Activated naive CD4-positive, alpha-beta T cell (primary cell): ENCODE data around the gene KRTAP9-2.
"Not testable (repeated sequence)": the region's sequence is repeated elsewhere in the genome, so short reads cannot be mapped to it uniquely, and the experiment has no call there.

ENCODE experiments used
- DNase-seq, 4 experiments: peaks; one replicate each; lab custom pipeline; 2025; lab: John Stamatoyannopoulos, UW

Gene KRTAP9-2, protein sequence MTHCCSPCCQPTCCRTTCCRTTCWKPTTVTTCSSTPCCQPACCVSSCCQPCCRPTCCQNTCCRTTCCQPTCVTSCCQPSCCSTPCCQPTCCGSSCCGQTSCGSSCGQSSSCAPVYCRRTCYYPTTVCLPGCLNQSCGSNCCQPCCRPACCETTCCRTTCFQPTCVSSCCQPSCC

DNA sequence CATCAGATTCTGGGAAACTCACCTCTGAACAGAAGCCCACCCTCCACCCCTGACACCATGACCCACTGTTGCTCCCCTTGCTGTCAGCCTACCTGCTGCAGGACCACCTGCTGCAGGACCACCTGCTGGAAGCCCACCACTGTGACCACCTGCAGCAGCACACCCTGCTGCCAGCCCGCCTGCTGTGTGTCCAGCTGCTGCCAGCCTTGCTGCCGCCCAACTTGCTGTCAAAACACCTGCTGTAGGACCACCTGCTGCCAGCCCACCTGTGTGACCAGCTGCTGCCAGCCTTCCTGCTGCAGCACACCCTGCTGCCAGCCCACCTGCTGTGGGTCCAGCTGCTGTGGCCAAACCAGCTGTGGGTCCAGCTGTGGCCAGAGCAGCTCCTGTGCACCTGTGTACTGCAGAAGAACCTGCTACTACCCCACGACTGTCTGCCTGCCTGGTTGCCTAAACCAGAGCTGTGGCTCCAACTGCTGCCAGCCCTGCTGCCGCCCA is at the start of gene KRTAP9-2:
KRTAP9-2 (plus strand) TSS at position 51 of the 498 bp plus-strand sequence; CDS start at position 58, 7 bp downstream.
- DNase-seq, result not testable (repeated sequence)

DNA sequence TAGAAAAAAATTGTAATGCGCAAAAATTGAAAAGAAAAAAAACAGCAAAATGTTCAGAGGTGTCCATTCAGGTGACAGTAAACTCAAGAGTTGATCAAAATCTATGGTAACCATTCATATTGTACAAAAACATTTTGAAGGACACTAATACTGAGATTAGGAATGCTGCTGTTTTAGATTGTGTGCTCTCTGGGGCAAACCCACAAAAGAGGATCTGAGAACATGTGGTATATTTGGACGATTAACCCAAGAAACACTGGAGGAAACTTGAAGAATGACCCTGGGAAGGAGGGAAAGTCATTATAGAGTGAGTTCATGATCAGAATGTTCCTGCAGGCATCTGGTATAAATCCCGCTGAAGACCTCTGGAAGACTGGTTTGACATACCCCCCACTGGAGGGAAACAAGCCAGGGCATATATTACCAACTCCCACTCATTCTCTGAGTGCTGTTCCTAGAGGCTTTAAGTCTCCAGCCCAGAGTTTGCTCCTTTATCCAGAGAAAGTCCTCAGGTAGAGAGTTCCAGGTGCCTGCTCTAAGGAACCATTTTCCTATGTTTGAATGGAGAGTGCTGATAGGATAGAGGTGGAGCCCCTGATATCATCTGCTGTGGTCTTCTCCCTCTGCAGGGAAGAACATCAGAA is 49.6 kb upstream of the KRTAP9-2 start:
- DNase-seq, result no peak

DNA sequence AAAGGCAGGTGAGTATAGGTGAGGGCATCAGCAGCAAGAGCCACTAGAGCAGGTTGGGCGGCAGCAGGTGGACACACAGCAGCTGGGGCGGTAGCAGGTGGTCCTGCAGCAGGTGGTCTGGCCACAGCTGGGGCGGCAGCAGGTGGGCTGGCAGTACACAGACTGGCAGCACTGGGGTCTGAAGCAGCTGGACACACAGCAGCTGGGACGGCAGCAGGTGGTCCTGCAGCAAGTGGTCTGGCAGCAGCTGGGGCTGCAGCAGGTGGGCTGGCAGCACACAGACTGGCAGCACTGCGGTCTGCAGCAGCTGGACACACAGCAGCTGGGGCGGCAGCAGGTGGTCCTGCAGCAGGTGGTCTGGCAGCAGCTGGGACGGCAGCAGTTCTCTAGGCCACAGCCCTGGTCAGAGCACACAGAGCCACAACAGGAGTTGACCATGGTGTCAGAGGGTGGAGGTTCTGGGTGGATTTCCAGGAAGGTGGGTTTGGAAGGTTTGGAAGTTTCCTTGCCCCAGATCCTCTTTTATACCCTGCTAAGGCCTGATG is 48.6 kb upstream of the KRTAP9-2 start, which contains the start of gene KRTAP4-2:
KRTAP4-2 (minus strand) TSS at position 495 of the 545 bp plus-strand sequence; CDS start at position 438, 57 bp downstream.
- no peak for DNase-seq

DNA sequence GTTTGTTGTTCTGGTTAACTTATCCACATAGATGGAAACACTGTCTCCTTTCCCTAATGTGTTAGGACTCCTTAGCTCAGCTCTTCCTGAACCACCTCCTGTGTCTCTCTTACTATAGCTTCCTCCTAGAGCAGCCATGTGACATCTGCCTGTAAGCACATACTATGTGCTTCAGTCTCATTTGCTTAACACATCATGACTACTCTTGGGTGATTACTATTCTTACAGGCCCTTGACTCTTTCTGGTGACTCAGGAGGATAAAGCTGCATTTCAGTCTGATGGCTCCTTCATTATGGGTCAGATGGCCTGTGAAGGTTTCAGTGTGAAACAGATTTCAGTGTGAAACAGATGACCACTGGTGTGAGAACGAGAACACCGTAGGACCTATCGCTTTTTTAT is 48.1 kb upstream of the KRTAP9-2 start:
- DNase-seq, result no peak

DNA sequence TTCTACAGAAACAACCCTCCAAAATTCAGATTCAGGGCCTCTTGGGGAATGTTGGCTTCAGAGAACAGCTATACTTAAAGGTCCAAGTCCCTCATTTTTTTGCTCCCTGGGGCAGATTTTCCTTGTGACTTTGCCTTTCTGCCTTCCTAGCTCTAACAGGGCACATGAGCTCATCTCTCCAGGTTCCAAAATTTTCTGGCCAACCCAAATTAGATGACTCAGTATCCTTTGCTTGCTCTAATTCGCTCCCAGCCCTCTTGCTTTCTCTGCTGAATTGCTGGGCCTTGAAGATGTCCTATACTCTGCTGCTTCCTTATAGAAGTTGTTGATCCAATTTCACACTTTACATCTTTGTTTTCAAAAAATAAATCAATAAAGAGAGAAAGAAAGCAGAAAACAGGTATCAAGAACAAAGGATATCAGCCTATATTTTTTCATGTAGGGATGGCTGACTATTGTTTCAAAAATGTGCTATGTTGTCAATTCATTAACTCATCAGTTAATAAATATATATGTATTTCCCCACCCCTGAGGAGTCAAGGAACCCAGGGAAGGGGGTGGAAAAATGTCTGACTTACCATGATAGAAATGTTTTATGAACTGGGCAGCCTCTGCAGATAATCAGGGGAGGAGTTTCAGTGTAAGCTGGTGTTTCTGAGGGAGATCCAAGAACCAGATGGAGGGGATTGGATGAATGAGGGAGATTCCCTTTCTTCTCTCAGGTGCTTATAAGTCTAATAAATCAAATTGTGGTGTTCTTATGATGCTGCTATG is 47.4 kb upstream of the KRTAP9-2 start:
- DNase-seq, result no peak

DNA sequence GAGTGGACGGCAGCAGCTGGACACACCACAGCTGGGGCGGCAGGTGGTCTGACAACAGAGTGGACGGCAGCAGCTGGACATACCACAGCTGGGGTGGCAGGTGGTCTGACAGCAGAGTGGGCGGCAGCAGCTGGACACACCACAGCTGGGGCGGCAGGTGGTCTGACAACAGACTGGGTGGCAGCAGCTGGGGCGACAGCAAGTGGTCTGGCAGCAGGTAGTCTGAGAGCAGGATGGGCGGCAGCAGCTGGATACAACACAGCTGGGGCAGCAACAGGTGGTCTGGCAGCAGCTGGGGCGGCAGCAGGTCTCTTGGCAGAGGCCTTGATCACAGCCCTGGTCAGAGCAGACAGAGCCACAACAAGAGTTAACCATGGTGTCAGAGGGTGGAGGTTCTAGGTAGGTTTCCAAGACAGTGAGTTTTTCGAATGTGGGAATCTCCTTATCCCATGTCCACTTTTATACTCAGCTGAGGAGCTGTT is 41.9 kb upstream of the KRTAP9-2 start, which contains the start of gene KRTAP4-1:
KRTAP4-1 (minus strand) TSS at position 432 of the 482 bp plus-strand sequence; CDS start at position 375, 57 bp downstream.
- no peak for DNase-seq

DNA sequence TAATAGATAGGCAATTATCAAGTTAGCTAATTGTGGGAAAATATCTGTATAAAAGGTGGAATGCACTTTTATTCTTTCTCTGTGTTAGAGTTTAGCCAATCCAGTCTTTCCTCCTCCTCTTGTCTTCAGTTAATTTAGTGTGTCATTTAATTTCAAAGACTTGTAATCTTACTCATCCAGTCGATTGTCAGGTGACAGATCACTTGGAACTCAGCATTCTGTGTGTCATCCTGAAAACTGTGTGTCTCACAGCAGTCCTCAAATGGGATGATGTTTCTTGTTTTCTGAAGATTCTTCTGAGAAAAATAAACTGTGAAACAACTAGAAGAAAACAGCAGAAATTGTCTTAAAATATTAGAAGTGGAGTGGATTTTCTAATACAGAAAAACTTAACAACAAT is 41.4 kb upstream of the KRTAP9-2 start:
- no peak for DNase-seq

DNA sequence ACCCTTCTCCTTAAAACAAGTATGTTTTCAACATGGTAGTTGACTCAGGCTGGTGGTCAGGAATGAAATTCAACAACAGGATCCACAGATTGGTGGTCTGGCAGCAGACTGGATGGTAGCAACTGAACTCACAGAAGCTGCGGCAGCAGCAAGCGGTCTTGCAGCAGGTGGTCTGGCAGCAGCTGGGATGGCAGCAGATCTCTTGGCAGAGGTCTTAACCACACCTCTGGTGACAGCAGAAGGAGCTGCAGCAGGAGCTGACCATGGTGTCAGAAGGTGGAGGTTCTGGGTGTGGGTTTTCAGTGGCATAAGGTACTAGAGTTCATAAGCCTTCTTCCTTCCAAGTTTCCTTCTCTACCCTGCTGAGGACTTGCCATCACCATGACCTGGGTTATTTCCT is 39.6 kb upstream of the KRTAP9-2 start:
- no peak for DNase-seq

DNA sequence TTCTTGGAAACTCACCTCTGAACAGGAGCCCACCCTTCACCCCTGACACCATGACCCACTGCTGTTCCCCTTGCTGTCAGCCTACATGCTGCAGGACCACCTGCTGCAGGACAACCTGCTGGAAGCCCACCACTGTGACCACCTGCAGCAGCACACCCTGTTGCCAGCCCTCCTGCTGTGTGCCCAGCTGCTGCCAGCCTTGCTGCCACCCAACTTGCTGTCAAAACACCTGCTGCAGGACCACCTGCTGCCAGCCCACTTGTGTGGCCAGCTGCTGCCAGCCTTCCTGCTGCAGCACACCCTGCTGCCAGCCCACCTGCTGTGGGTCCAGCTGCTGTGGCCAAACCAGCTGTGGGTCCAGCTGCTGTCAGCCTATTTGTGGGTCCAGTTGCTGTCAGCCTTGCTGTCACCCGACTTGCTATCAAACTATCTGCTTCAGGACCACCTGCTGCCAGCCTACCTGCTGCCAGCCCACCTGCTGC is 36.6 kb upstream of the KRTAP9-2 start, which contains the start of gene KRTAP9-1:
KRTAP9-1 (plus strand) TSS at position 51 of the 482 bp plus-strand sequence; CDS start at position 51, 0 bp downstream.
- not testable (repeated sequence) for DNase-seq

DNA sequence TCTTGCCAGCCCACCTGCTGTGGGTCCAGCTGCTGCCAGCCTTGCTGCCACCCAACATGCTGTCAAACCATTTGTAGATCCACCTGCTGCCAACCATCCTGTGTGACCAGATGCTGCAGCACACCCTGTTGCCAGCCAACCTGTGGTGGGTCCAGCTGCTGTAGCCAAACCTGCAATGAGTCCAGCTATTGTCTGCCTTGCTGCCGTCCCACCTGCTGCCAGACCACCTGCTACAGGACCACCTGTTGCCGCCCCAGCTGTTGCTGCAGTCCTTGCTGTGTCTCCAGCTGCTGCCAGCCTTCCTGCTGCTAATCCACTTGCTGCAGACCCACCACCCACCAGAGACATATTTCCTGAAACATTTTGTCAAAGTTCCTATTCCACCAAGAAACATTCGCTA is 36.1 kb upstream of the KRTAP9-2 start:
- no peak for DNase-seq

DNA sequence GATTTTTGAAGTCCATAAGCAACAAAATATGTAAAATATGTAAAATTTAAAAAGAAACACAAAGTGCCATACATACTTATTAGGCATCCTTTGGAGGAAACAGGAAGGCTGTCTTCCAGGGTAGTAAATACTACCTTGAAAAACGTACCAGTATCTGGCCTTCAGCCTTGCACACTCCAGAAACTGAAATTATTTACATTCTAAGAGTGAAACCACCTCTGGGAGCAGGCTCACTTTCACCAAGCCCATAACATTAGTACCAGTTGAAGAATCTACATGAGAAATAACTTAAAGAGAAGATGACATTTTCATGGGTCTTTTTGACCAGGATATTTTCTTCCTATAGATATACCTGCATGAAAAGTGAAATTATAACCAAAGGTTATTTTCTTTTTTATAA is 30.4 kb upstream of the KRTAP9-2 start:
- DNase-seq, result no peak

DNA sequence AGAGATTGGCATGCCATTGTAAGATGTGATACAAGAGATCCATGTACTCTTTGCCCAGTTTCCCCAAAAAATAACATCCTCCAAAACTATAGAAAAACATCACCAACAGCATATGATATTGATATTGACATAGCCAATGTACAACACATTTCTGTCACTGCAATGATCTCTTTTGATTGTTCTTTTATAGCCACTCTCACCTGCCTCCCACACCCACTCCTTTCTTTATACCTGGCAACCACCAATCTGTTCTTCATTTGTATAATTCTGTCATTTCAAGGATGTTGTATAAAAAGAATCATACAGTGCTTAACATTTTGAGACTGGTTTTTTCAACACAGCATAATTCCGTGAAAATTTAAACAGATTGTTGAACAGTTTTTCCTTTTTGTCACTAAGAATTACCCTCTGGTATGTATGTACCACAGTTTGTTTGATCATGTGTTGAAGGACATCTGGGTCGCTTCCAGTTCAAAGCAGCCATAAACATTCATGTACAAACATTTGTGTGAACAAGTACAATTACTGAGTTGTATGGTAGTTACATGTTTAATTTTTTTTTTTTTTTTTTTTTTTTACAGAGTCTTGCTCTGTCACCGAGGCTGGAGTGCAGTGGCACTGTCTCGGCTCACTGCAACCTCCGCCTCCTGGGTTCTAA is 26.9 kb upstream of the KRTAP9-2 start:
- no peak for DNase-seq

DNA sequence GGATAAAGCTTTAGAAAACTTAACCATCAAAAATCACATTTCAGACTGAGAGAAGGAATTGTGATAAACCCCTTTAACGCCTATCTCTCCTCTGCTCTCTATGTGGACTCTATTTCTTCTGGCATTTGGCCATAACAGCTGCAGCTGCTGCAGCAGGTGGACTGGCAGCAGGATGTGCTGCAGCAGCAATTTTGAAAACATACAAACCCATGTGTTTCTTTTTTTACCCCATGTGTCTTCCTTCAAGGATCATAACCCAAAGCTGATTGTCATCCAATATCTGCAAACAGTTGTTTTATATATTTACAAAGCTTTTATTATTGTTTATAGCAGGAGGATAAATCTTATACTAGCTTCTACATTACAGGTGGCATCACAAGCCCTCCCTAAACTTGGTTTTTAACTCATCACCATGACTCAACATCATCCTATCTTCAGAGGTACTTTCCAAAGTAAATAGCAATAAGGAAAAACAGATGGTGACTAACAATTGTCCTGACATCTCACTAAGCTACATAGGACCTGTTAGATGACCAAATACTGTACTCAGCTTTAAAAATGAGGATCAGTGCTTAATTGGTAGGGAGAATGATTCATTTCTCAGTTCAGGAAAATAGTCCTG is 14.5 kb upstream of the KRTAP9-2 start:
- no peak for DNase-seq

DNA sequence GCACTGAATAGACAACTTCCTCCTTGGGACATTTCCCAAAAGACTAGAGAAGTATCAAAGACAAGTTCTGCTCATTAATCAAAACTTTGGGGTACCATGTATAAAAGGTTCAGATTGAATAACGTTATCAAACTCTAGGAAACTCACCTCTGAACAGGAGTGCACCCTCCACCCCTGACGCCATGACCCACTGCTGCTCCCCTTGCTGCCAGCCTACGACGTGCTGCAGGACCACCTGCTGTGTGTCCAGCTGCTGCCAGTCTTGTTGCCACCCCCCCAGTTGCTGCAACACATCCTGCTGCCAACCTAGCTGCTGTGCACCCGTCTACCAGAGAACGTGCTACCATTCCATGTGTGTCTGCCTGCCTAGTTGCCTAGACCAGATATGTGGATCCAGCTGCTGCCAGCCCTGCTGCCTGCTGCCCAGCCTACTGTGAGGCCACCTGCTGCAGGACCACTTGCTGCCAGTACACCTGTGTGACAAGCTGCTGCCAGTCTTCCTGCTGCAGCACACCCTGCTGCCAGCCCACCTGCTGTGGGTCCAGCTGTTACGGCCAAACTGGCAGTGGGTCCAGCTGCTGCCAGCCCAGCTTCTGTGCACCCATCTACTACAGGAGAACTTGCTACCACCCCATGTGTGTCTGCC is 13.8 kb upstream of the KRTAP9-2 start:
- DNase-seq, result no peak

DNA sequence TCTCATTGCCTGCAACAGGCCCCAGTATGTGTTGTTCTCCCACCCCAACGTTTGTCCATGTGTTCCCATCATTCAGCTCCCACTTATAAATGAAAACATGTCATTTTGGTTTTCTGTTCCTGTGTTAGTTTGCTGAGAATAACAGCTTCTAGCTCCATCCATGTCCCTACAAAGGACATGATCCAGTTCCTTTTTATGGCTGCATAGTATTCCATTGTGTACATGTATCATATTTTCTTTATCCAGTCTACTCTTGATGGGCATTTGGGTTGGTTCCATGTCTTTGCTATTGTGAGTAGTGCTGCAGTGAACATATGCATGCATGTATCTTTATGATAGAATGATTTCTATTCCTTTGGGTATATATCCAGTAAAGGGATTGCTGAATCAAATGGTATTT is 10.8 kb upstream of the KRTAP9-2 start:
- DNase-seq, result no peak

DNA sequence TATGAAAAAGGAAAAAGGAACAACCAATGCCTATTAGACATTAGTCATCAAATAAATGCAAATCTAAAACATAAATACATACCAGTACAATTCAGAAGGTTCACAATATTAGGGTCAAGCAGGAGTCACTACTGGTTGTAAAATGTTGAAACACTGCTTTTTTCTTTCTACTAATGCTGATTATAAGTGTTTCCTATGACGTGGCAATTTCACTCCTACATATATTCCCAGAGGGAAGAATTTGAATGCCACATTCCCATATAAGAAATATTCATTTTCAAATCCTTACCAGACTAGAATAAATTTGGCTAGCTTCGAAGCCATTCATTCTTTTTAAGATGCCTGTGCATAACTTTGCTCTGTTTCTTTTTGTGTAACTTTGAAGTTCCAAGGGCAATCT is 2.6 kb upstream of the KRTAP9-2 start:
- DNase-seq, result no peak

DNA sequence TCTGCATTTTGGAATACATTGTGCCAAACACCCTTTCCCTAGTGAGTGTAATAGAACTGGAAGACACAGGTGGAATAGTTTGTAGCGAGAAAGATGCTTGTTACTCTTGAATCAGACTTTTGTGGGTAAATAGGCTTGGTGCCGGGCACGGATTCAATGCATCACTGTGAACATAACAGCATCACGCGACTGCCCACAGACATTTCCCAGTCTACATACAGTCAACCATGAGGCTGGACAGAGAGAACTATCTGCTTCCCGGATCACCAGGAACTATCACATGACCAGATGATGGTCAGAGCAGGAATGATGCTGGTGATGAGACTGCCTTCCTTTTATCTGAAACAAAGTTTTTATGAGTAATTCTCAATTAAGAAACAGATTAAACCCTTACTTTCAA is 397 bp upstream of the KRTAP9-2 start:
- DNase-seq, result no peak

DNA sequence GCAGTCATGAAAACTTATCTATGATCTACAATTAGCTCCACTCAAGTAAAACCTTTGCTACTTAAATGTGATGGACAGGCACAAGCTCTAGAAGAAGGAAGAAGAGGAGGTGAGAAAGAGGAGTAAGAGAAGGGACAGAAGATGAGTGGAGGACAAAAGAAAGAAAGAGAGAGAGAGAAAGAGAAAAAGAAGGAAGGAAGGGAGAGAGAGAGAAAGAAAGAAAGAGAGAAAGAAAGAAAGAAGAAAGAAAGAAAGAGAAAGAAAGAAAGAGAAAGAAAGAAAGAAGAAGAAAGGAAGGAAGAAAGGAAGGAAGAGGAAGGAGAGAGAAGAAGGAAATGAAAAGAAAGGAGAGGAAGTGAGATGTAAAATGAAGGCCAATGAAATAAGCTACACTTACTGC is 3.6 kb downstream of the KRTAP9-2 start:
- DNase-seq, result no peak

DNA sequence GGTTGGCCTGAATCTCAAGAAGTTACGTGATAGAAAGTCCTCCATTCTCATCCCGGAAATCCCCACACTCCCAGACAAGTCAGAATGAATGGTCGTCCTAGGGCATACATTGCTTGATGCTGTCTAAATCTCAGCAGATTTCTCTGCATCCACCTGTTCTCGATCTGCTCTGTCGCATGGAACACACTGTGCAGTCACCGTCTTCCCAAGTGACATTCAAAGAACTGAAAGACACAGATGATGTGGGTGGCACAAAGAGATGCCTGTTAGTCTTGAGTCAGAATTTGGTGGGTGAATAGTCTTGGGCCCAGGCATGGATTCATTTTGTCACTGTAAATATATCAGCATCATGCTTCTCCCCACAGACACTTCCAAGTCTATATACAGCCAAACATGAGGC is 5.3 kb downstream of the KRTAP9-2 start:
- DNase-seq, result no peak

DNA sequence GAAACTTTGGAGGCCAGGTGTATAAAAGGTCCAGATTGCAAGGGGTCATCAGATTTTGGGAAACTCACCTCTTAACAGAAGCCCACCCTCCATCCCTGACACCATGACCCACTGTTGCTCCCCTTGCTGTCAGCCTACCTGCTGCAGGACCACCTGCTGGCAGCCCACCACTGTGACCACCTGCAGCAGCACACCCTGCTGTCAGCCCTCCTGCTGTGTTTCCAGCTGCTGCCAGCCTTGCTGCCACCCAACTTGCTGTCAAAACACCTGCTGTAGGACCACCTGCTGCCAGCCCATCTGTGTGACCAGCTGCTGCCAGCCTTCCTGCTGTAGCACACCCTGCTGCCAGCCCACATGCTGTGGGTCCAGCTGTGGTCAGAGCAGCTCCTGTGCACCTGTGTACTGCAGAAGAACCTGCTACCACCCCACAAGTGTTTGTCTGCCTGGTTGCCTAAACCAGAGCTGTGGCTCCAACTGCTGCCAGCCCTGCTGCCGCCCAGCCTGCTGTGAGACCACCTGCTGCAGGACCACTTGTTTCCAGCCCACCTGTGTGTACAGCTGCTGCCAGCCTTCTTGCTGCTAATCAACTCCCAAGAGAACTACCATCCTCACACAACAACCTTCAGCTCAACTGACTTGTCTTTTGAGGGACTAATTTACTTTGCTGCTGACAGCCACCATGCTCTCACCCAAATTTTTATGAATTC is 6.1 kb downstream of the KRTAP9-2 start, which contains the start of gene KRTAP9-3:
KRTAP9-3 (plus strand) TSS at position 51 of the 707 bp plus-strand sequence; CDS start at position 104, 53 bp downstream.
- not testable (repeated sequence) for DNase-seq
